Measurements from ENCODE around the gene SPEN. TPM values are rescaled to one million over a fixed set of nuclear protein-coding genes. Genes with fewer than 3 reads are reported as not detected.
"Not testable (repeated sequence)": the region's sequence is repeated elsewhere in the genome, so short reads cannot be mapped to it uniquely, and the experiment has no call there.

The SPEN gene
- total RNA-seq, 4 donors from 2014 or later = 55.0 to 79.7 (median 63.8) TPM

GRCh38 chr1:15802234-15802965, 45.1 kb upstream of the SPEN start:
- Histone ChIP-seq H3K27ac (no peak overlapping the region), H3K4me3 (no peak overlapping the region), H3K27me3 (no peaks in the 10 kb centered on the region), H3K4me1 (peaks cover 35% of the 10 kb centered on the region), H3K9me3 (no peaks in the 10 kb centered on the region), H3K36me3 (no peaks in the 10 kb centered on the region)
- no peak for DNase-seq (ENCODE audit: low spot score in 2 of 2)
- 92% methylated on average over 17 of the region's 17 CpGs for WGBS
- TF ChIP-seq EP300 (IDR thresholded peaks at IDR 0.05) (no peak), POLR2A (IDR thresholded peaks at IDR 0.05) (no peak), CTCF (IDR thresholded peaks at IDR 0.05) (no peak), POLR2AphosphoS5 (IDR thresholded peaks at IDR 0.05) (no peak)

GRCh38 chr1:15803380-15803779, 44.1 kb upstream of the SPEN start:
- WGBS = 47% methylated on average over 4 of the region's 4 CpGs
- no peak for DNase-seq (ENCODE audit: low spot score in 2 of 2)
- Histone ChIP-seq H3K36me3 (no peaks in the 10 kb centered on the region), H3K27ac (no peak overlapping the region), H3K4me3 (no peak overlapping the region), H3K9me3 (no peaks in the 10 kb centered on the region), H3K4me1 (peaks cover 25% of the 10 kb centered on the region), H3K27me3 (no peaks in the 10 kb centered on the region)
- no peak for TF ChIP-seq CTCF (IDR thresholded peaks at IDR 0.05)
- no peak for TF ChIP-seq POLR2A (IDR thresholded peaks at IDR 0.05)
- no peak for TF ChIP-seq POLR2AphosphoS5 (IDR thresholded peaks at IDR 0.05)
- no peak for TF ChIP-seq EP300 (IDR thresholded peaks at IDR 0.05)

DNA sequence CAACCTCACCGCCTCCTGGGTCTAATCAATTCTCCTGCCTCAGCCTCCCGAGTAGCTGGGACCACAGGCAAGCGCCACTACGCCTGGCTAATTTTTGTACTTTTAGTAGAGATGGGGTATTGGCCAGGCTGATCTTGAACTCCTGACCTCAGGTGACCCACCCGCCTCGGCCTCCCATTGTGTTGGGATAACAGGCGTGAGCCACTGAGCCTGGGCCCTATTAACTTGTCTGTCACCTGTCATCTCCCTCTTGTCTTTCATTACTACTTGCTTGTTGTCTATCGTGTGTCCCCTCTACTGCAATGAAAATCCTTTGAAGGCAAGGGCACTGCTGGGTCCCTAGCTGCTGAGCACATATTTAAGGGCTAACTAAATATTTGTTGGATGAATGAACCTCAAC, 43.4 kb upstream of the SPEN start:
- no peaks in the 10 kb centered on the region for H3K9me3 ChIP-seq
- H3K27me3 ChIP-seq = no peaks in the 10 kb centered on the region
- WGBS = 84% methylated on average over 8 of the region's 8 CpGs
- H3K4me3 ChIP-seq = no peak overlapping the region
- DNase-seq (ENCODE audit: low spot score in 2 of 2) = no peak
- peaks cover 20% of the 10 kb centered on the region for H3K4me1 ChIP-seq
- H3K27ac ChIP-seq = no peak overlapping the region
- TF ChIP-seq CTCF (IDR thresholded peaks at IDR 0.05) = no peak
- TF ChIP-seq POLR2AphosphoS5 (IDR thresholded peaks at IDR 0.05) = no peak
- TF ChIP-seq EP300 (IDR thresholded peaks at IDR 0.05) = no peak
- TF ChIP-seq POLR2A (IDR thresholded peaks at IDR 0.05) = no peak
- no peaks in the 10 kb centered on the region for H3K36me3 ChIP-seq

GRCh38 chr1:15807121-15807520, 40.4 kb upstream of the SPEN start:
- no peak for DNase-seq (ENCODE audit: low spot score in 2 of 2)
- no peak for TF ChIP-seq POLR2A (IDR thresholded peaks at IDR 0.05)
- no peak for TF ChIP-seq CTCF (IDR thresholded peaks at IDR 0.05)
- no peak for TF ChIP-seq EP300 (IDR thresholded peaks at IDR 0.05)
- no peak for TF ChIP-seq POLR2AphosphoS5 (IDR thresholded peaks at IDR 0.05)
- Histone ChIP-seq H3K9me3 (no peaks in the 10 kb centered on the region), H3K4me3 (no peak overlapping the region), H3K27me3 (no peaks in the 10 kb centered on the region), H3K27ac (no peak overlapping the region), H3K36me3 (no peaks in the 10 kb centered on the region), H3K4me1 (no peaks in the 10 kb centered on the region)
- WGBS = 86% methylated on average over 10 of the region's 10 CpGs

GRCh38 chr1:15807549-15807948, 40.0 kb upstream of the SPEN start, which contains the start of gene UQCRHL:
Gene UQCRHL, minus strand, starts transcription at chr1:15807649. Its CDS starts 0 bp downstream, at chr1:15807649.
- WGBS = 87% methylated on average over 11 of the region's 11 CpGs
- not testable (repeated sequence) for H3K9me3 ChIP-seq; H3K36me3 ChIP-seq; DNase-seq (ENCODE audit: low spot score in 2 of 2); H3K4me1 ChIP-seq; H3K27ac ChIP-seq; H3K4me3 ChIP-seq; H3K27me3 ChIP-seq
